SK-N-SH (cell line): Measurements from ENCODE around the gene GCM1.

ENCODE experiments used
- CTCF ChIP-seq: fragments of 200-600 bp; sonication (generic); IDR thresholded peaks from 2 replicates; pipeline ENCODE4 v1.6.1; 2017; ENCODE audit warnings: antibody characterized with exemption, mild to moderate bottlenecking, moderate library complexity
- POLR2AphosphoS5 ChIP-seq: IDR thresholded peaks from 2 replicates; pipeline ENCODE4 v1.6.1; 2012; ENCODE audit warnings: low read depth, low read length
- RXRA ChIP-seq: IDR thresholded peaks from 2 replicates; pipeline ENCODE4 v1.4.0; 2012; ENCODE audit warnings: low read depth, mild to moderate bottlenecking, borderline replicate concordance
- YY1 ChIP-seq: IDR thresholded peaks from 2 replicates; pipeline ENCODE4 v1.4.0; 2012; ENCODE audit warnings: low read depth, mild to moderate bottlenecking

- TF ChIP-seq YY1 (no peak), CTCF (no peak), RXRA (no peak), POLR2AphosphoS5 (no peak)
Measured at GRCh38 chr6:53144802-53145201, 3.8 kb downstream of the GCM1 start.
